ENCODE data around the gene AIP. TPM values are rescaled to one million over a fixed set of nuclear protein-coding genes. Genes with fewer than 3 reads are reported as not detected.
A peak's percentile ranks its signal among the peaks of the same experiment; 100 is the strongest.

Gene AIP
- total and polyA plus RNA-seq, 9 of the 15 experiments (the other 6 are each of a cell fraction or from before 2014, with no cell fraction given): 5.2 to 92.5 (median 52.7) TPM

DNA sequence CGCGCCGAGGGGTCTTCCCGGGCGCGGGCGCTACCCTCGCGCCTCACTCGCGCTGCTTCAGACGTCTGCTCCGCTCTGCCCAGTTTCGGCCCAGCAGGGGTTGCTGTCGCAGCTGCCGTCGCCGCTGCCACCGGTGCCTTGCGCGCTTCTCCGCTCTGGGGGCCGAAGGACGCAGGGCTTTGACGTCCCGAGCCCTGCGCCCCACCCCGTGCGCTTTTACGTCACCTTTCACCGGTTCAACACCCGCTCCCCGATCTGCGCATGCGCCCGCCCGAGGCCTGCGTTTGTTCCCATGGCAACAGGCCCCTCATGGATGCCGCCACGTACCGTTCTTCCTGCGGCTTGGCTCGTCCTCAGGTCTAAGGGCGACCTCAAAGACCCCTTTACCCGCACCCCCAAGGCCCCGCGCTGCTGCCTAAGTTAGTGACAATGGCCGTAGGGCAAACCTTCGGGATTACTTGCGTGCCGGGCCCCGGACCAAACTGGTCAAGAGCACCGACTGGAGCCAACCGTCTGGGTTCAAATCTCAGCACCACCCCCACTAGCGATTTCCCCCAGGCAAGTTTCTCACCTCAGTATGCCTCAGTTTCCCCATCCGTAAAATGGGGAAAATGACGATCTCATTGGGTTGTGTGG is 25.8 kb downstream of the AIP start (continued):
- TF ChIP-seq MEF2A (IDR thresholded peaks at IDR 0.05; ENCODE audit: control insufficient read depth, low read depth, low read length) (no peak), EP400 (IDR thresholded peaks at IDR 0.05) (peak; percentile 93), SMC3 (conservative IDR thresholded peaks at IDR 0.05; ENCODE audit: insufficient read depth, low read depth, low read length) (0 out of 2 replicates have a peak, but pooled peaks have one; percentile 8), XRCC3 (IDR thresholded peaks at IDR 0.05) (no peak), LCOR (CRISPR knock-in tag; IDR thresholded peaks at IDR 0.05) (no peak; the same call in 1 of the 2 replicates), ELF1 (tag; IDR thresholded peaks at IDR 0.05) (peak; percentile 70), TBL1XR1 (IDR thresholded peaks at IDR 0.05; ENCODE audit: low read length in 2 of 2) (peak; percentile 33 to 53; a peak in 2 of 4 replicates), RFX1 (IDR thresholded peaks at IDR 0.05) (peak; percentile 100), RBM34 (IDR thresholded peaks at IDR 0.05; ENCODE audit: borderline replicate concordance, insufficient read depth, low read length) (peak; percentile 54; the same call in 1 of the 2 replicates), RBM15 (IDR thresholded peaks at IDR 0.05; ENCODE audit: insufficient read depth, low read length) (no peak), ZNF175 (CRISPR knock-in tag; IDR thresholded peaks at IDR 0.05; ENCODE audit: low read depth) (no peak), ZNF830 (CRISPR knock-in tag; IDR thresholded peaks at IDR 0.05) (no peak), TRIM28 (IDR thresholded peaks at IDR 0.05) (no peak), HLTF (IDR thresholded peaks at IDR 0.05) (no peak), ZNF316 (IDR thresholded peaks at IDR 0.05) (no peak), TAF9B (IDR thresholded peaks at IDR 0.05; ENCODE audit: partially characterized antibody) (no peak), U2AF2 (optimal IDR thresholded peaks at IDR 0.05; ENCODE audit: low read depth, low read length) (no peak), POLR3G (IDR thresholded peaks at IDR 0.05; ENCODE audit: extremely low read depth, insufficient read length, insufficient replicate concordance) (no peak), IFI16 (CRISPR knock-in tag; IDR thresholded peaks at IDR 0.05) (no peak), CBFA2T2 (conservative IDR thresholded peaks at IDR 0.05) (no peak), BACH1 (tag; IDR thresholded peaks at IDR 0.05) (no peak)
- TF ChIP-seq, protein P1, sequence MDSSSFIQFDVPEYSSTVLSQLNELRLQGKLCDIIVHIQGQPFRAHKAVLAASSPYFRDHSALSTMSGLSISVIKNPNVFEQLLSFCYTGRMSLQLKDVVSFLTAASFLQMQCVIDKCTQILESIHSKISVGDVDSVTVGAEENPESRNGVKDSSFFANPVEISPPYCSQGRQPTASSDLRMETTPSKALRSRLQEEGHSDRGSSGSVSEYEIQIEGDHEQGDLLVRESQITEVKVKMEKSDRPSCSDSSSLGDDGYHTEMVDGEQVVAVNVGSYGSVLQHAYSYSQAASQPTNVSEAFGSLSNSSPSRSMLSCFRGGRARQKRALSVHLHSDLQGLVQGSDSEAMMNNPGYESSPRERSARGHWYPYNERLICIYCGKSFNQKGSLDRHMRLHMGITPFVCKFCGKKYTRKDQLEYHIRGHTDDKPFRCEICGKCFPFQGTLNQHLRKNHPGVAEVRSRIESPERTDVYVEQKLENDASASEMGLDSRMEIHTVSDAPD (CRISPR knock-in tag; IDR thresholded peaks at IDR 0.05): no peak
- TF ChIP-seq, protein P2, sequence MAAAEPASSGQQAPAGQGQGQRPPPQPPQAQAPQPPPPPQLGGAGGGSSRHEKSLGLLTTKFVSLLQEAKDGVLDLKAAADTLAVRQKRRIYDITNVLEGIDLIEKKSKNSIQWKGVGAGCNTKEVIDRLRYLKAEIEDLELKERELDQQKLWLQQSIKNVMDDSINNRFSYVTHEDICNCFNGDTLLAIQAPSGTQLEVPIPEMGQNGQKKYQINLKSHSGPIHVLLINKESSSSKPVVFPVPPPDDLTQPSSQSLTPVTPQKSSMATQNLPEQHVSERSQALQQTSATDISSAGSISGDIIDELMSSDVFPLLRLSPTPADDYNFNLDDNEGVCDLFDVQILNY (CRISPR knock-in tag; IDR thresholded peaks at IDR 0.05): no peak
- TF ChIP-seq, protein P3, sequence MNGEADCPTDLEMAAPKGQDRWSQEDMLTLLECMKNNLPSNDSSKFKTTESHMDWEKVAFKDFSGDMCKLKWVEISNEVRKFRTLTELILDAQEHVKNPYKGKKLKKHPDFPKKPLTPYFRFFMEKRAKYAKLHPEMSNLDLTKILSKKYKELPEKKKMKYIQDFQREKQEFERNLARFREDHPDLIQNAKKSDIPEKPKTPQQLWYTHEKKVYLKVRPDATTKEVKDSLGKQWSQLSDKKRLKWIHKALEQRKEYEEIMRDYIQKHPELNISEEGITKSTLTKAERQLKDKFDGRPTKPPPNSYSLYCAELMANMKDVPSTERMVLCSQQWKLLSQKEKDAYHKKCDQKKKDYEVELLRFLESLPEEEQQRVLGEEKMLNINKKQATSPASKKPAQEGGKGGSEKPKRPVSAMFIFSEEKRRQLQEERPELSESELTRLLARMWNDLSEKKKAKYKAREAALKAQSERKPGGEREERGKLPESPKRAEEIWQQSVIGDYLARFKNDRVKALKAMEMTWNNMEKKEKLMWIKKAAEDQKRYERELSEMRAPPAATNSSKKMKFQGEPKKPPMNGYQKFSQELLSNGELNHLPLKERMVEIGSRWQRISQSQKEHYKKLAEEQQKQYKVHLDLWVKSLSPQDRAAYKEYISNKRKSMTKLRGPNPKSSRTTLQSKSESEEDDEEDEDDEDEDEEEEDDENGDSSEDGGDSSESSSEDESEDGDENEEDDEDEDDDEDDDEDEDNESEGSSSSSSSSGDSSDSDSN (IDR thresholded peaks at IDR 0.05; ENCODE audit: borderline replicate concordance in 1 of 2, low read depth in 2 of 2, low read length in 2 of 2): no peak
- TF ChIP-seq, protein P4, sequence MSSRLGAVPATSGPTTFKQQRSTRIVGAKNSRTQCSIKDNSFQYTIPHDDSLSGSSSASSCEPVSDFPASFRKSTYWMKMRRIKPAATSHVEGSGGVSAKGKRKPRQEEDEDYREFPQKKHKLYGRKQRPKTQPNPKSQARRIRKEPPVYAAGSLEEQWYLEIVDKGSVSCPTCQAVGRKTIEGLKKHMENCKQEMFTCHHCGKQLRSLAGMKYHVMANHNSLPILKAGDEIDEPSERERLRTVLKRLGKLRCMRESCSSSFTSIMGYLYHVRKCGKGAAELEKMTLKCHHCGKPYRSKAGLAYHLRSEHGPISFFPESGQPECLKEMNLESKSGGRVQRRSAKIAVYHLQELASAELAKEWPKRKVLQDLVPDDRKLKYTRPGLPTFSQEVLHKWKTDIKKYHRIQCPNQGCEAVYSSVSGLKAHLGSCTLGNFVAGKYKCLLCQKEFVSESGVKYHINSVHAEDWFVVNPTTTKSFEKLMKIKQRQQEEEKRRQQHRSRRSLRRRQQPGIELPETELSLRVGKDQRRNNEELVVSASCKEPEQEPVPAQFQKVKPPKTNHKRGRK (tag; IDR thresholded peaks at IDR 0.05): no peak

All from K562 (cell line).